AG10803 (cell line): Measurements from ENCODE around the gene EDEM2.
A peak's percentile ranks its signal among the peaks of the same experiment; 100 is the strongest.
"Not testable (repeated sequence)": the region's sequence is repeated elsewhere in the genome, so short reads cannot be mapped to it uniquely, and the experiment has no call there.

Source experiments
- DNase-seq: peaks from one replicate; pipeline ENCODE4 v3.0.0; 2010; ENCODE audit warnings: low read depth
- H3K4me3 ChIP-seq: 2 replicates; pipeline ENCODE4 v1.5.1; 2011; ENCODE audit warnings: mild to moderate bottlenecking, low read length, control low read depth
- TF ChIP-seq, protein P1 (sequence below): conservative IDR thresholded peaks from 2 replicates; pipeline ENCODE4 v1.5.1; 2011; ENCODE audit warnings: mild to moderate bottlenecking, low read length, control low read depth, inconsistent platforms

The EDEM2 gene

DNA sequence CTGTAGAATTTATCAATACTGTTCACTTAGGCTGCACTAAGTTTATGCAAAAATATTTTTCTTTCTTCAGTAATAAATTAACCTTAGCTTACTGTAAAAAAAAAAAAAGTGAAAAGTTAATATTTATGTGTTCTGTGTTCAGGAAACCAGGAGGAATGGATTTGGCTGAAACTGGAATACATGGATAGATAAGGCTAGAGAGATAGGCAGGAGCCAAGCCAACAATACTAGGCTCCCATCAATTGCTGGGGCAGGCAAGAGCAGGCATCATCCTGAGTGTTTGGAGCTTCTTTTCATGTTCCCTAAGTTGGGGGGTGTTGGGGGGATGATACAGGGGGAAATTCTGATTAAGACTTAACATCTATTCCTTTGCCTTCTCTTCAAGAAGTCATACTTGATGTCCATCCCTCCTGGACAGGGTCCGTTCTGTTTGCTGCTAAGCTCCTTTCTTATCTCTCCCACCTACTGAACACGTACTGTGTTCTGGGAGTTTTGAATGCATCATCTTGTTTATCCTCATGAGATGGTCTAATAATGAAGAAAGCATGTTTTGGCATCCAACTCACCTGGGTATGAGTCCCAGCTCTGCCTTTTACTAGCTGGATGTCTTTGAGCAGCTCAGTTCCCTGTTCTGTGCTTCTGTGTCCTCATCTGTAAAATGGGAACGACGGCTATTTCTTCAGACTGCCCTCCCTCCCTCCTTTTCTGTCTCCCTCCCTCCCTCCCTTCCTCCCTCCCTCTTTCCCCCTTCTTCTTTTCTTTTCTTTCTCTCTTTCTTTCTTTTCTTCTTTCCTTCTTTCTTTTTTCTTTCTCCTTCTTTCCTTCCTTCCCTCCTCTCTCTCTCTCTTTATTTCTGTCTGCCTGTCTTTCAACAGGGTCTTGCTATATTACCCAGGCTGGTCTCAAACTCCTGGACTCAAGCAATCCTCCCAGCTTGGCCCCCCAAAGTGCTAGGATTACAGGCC is 18.4 kb upstream of the EDEM2 start:
- no peak for DNase-seq
- no peak overlapping the region for H3K4me3 ChIP-seq
- TF ChIP-seq, protein P1, sequence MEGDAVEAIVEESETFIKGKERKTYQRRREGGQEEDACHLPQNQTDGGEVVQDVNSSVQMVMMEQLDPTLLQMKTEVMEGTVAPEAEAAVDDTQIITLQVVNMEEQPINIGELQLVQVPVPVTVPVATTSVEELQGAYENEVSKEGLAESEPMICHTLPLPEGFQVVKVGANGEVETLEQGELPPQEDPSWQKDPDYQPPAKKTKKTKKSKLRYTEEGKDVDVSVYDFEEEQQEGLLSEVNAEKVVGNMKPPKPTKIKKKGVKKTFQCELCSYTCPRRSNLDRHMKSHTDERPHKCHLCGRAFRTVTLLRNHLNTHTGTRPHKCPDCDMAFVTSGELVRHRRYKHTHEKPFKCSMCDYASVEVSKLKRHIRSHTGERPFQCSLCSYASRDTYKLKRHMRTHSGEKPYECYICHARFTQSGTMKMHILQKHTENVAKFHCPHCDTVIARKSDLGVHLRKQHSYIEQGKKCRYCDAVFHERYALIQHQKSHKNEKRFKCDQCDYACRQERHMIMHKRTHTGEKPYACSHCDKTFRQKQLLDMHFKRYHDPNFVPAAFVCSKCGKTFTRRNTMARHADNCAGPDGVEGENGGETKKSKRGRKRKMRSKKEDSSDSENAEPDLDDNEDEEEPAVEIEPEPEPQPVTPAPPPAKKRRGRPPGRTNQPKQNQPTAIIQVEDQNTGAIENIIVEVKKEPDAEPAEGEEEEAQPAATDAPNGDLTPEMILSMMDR, result no peak

DNA sequence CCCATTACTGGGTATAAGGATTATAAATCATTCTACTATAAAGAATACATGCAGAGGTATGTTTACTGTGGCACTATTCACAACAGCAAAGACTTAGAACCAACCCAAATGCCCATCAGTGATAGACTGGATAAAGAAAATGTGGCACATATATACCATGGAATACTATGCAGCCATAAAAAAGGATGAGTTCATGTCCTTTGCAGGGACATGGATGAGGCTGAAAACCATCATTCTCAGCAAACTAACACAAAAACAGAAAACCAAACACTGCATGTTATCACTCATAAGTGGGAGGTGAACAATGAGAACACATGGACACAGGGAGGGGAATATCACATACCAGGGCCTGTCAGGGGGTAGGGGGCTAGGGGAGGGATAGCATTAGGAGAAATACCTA is 17.4 kb upstream of the EDEM2 start:
- DNase-seq, H3K4me3 ChIP-seq: not testable (repeated sequence)

DNA sequence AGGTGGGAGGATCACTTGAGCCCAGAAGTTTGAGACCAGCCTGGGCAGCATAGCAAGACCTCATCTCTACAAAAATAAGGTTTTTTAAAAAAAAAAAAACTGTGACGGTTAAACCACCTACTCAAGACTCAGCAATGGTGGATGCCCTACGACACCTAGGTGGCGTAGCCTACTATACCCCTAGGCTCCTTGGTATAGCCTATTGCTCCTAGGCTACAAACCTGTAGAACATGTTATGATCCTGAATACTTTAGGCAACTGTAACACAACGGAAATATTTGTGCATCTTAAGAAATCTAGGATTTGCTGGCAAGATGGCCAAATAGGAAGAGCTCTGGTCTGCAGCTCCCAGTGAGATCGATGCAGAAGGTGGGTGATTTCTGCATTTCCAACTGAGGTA is 13.2 kb upstream of the EDEM2 start:
- DNase-seq, result not testable (repeated sequence)

DNA sequence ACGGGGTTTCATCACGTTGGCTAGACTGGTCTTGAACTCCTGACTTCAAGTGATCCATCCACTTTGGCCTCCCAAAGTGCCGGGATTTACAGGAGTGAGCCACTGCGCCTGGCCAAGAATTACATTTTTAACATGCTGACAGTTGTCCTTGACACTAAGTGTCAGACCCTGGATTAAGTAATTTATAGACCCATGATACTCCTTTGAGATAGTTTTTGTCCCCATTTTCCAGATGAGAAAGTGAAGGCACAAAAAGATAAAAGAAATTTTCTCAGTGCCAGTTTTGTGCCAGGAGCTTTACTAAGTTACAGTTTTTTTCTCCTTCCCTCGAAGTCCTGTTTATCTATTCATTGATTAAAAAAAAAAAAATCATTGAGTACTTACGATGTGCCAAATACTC is 9.8 kb upstream of the EDEM2 start:
- TF ChIP-seq, protein P1, result no peak
- DNase-seq, result no peak

More for the DNA sequence above, 13.2 kb upstream of the EDEM2 start:
- H3K4me3 ChIP-seq, result not testable (repeated sequence)

DNA sequence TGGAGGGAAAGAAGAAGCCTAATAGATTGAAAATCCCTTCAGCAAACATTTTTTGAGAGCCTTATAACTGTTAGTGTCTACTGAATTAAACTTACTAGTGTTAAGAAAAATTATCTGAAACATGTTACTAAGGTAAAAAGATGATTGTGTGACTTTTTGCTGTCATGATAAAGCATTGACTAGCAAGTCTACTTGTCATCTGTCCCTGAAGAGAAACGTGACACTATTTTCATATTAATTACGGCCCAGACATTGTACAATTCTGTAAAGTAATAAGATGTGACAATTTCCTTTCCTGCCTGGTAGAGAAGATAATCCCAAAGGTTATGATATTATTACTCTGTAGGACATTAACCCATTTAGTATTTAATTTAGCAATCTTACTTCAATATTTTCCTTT is 8.8 kb upstream of the EDEM2 start:
- no peak overlapping the region for H3K4me3 ChIP-seq
- TF ChIP-seq, protein P1, result no peak
- no peak for DNase-seq

More for the DNA sequence above, 9.8 kb upstream of the EDEM2 start:
- no peak overlapping the region for H3K4me3 ChIP-seq

DNA sequence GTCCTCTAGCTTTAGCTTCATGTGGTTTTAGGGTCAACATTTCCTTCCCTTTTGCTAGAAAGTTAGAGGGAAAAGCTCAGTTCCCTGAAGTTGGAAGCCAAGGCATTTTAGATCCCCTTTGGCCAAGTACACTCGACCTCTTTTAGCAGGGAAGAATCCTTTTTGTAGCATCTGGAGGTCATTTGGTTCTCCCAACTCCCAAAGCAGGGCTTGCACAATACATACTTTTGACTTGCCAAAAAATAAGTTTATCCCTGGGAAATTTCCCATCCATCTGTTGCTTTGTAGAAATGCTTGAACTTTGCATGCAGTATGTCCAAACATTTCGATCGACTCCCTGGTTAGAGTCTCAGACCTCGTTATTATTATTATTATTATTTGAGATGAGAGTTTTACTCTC is 4.6 kb upstream of the EDEM2 start:
- peak; percentile 91 for DNase-seq
- no peak overlapping the region for H3K4me3 ChIP-seq
- TF ChIP-seq, protein P1, result no peak

DNA sequence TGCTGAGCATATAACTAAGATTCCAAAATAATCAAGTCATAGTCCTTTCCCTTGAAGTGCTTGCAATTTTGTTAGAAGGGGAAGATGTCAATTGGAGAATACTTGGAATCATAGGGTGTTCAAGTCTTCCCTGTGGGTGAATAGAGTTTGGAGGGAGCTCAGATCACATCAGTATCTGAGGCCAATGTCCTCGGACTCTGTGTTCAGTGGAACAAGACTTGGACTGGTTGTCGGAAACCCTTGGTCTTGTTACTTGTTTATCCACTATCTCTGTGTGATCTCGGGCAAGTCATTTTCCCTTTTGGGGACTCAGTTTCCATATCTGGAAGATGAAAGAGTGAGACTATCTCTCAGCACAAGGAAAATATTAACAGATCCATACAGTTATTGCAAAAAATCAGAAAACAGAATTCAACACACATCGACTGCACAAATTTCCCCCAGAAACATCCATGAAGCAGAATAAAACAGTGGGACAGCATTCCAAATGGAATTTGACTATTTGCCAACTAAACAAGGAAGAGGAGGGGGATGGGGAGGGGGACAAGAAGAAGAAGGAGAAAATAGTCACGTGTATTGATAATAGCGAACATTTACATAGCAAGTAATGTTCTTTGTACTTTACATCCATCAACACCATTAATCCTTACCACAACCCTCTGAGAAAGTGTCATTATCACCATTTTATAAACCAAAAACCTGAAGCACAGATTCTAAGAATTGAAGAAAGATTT is 3.9 kb upstream of the EDEM2 start:
- TF ChIP-seq, protein P1, result no peak
- DNase-seq, result no peak
- H3K4me3 ChIP-seq, result no peak overlapping the region

DNA sequence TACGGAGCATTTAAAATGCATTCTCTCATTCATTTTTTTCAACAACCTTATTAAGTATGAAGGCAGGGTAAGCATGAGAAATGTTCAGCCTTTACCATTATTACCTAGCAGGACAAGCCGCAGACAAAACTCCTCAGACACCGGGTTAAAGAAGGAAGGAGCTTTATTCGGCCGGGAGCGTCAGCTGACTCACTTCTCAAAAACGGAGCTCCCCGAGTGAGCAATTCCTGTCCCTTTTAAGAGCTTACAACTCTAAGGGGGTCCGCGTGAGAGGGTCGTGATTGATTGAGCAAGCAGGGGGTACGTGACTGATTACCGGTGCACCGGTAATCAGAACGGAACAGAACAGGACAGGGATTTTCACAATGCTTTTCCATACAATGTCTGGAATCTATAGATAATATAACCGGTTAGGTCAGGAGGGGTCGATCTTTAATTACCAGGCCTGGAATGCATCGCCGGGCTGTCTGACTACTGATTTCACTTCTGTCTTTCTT is 487 bp upstream of the EDEM2 start:
- peak overlapping the region; percentile 97 for H3K4me3 ChIP-seq
- not testable (repeated sequence) for DNase-seq
